HepG2 (cell line): Measurements from ENCODE around the gene GALK2. TPM values are rescaled to one million over a fixed set of nuclear protein-coding genes. Genes with fewer than 3 reads are reported as not detected.

Experiments
- ATAC-seq: fragments of 200-7000 bp; cut with Tn5 transposase; 3 replicates; pipeline ENCODE4 v1.9.1; 2020; ENCODE audit warnings: mild to moderate bottlenecking, moderate library complexity
- BruUV-seq: library from RNA; stranded (reverse); fragments of 400-500 nt; replicated peaks from 2 replicates; lab custom pipeline; 2021; lab: Mats Ljungman, UMichigan
- CTCF ChIA-PET: fragments of 300-600 bp; formaldehyde crosslinking; extraction: SDS; loops from one replicate; lab custom pipeline; 2021; ENCODE audit warnings: low total read pairs, inconsistent platforms, low intra/inter-chr PET ratio; lab: Yijun Ruan, JAX
- POLR2A ChIA-PET: fragments of 350-600 bp; sonication (Branson Sonifier 250); formaldehyde crosslinking; loops from one replicate; lab custom pipeline; 2020; ENCODE audit warnings: antibody characterized with exemption, inconsistent platforms; lab: Yijun Ruan, JAX
- DNase-seq: peaks from one replicate; pipeline ENCODE4 v3.0.0-alpha.2; 2015; ENCODE audit warnings: low spot score
- FAIRE-seq: peaks from 3 replicates; lab custom pipeline; 2011; peaks lifted over from hg19 to GRCh38; lab: Jason Lieb, UNC
- H2AFZ ChIP-seq: one replicate; pipeline ENCODE4 v1.6.1; 2011; ENCODE audit warnings: low read length, inconsistent platforms
- H3K27ac ChIP-seq: fragments of 300-600 bp; 3 replicates; pipeline ENCODE4 v1.8.0; 2011; ENCODE audit warnings: mixed run types, mild to moderate bottlenecking, mixed read lengths, low read length, inconsistent platforms; ENCODE audit not compliant: insufficient read depth; ENCODE audit errors: extremely low read length
- H3K27me3 ChIP-seq, 2 experiments: fragments of 200-600 bp in 1 of 2; 2 replicates in 1 of 2; 3 replicates in 1 of 2; pipeline versions ENCODE4 v1.6.0 to v1.8.0; 2011; ENCODE audit warnings: low read length in 2 of 2, mild to moderate bottlenecking in 2 of 2, moderate library complexity in 2 of 2, inconsistent platforms in 1 of 2; ENCODE audit not compliant: insufficient read depth in 2 of 2, control insufficient read depth in 1 of 2
- H3K36me3 ChIP-seq, 2 experiments: fragments of 200-600 bp in 1 of 2; replicated peaks in 1 of 2; 2 replicates in 1 of 2; 3 replicates in 1 of 2; pipeline versions ENCODE4 v1.5.1 to v1.8.0; 2011; ENCODE audit warnings: low read length in 2 of 2, inconsistent platforms in 1 of 2; ENCODE audit not compliant: insufficient read depth in 2 of 2, control insufficient read depth in 1 of 2
- H3K4me1 ChIP-seq: 2 replicates; pipeline ENCODE4 v1.5.1; 2012; ENCODE audit warnings: low read length, inconsistent platforms; ENCODE audit not compliant: insufficient read depth
- H3K4me2 ChIP-seq: 2 replicates; pipeline ENCODE4 v1.6.0; 2011; ENCODE audit warnings: low read depth, low read length, inconsistent platforms
- H3K4me3 ChIP-seq, 3 experiments: fragments of 200-600 bp in 1 of 3; sonication (generic), shearing (Covaris generic) in 1 of 3; replicated peaks in 1 of 3; 2 replicates each; pipeline ENCODE4 v1.5.1; 2011 to 2016; ENCODE audit warnings: low read length in 3 of 3, inconsistent platforms in 2 of 3, low read depth in 2 of 3, mild to moderate bottlenecking in 2 of 3, control low read depth in 1 of 3, mixed read lengths in 1 of 3; ENCODE audit not compliant: insufficient read depth in 1 of 3
- H3K79me2 ChIP-seq: one replicate; pipeline ENCODE4 v1.6.1; 2011; ENCODE audit warnings: low read length, inconsistent platforms; ENCODE audit not compliant: insufficient read depth
- H3K9ac ChIP-seq: 2 replicates; pipeline ENCODE4 v1.6.0; 2011; ENCODE audit warnings: mild to moderate bottlenecking, low read depth, low read length, inconsistent platforms; ENCODE audit not compliant: insufficient read depth
- H3K9me3 ChIP-seq: 2 replicates; pipeline ENCODE4 v1.5.1; 2012; ENCODE audit warnings: mild to moderate bottlenecking, low read length
- H4K20me1 ChIP-seq: 2 replicates; pipeline ENCODE4 v1.6.0; 2011; ENCODE audit warnings: inconsistent platforms, mild to moderate bottlenecking, low read length, moderate library complexity; ENCODE audit not compliant: insufficient read depth
- ARID3A ChIP-seq: IDR thresholded peaks from 2 replicates; pipeline ENCODE4 v1.6.1; 2012; ENCODE audit warnings: low read depth, low read length, improper control_type of control experiment
- ARNTL ChIP-seq: sonication (generic); formaldehyde crosslinking; IDR thresholded peaks from 2 replicates; pipeline ENCODE4 v1.4.0; 2020; ENCODE audit warnings: mild to moderate bottlenecking, missing genetic modification reagents
- CSRNP1 ChIP-seq: sonication (generic); formaldehyde crosslinking; IDR thresholded peaks from 2 replicates; pipeline ENCODE4 v1.8.1; 2023; ENCODE audit warnings: mild to moderate bottlenecking, missing genetic modification reagents
- HNRNPLL ChIP-seq: fragments of 200-400 bp; formaldehyde crosslinking; IDR thresholded peaks from 2 replicates; pipeline ENCODE4 v1.6.1; 2017; ENCODE audit warnings: mild to moderate bottlenecking, low read depth, low read length; ENCODE audit not compliant: poor library complexity, severe bottlenecking
- NFE2L1 ChIP-seq: sonication (generic); formaldehyde crosslinking; IDR thresholded peaks from 2 replicates; pipeline ENCODE4 v1.4.0; 2020; ENCODE audit warnings: missing genetic modification reagents, mild to moderate bottlenecking, borderline replicate concordance
- NR2C2 ChIP-seq: sonication (generic); formaldehyde crosslinking; IDR thresholded peaks from 2 replicates; pipeline ENCODE4 v1.4.0; 2020; ENCODE audit warnings: missing genetic modification reagents, mild to moderate bottlenecking, moderate library complexity, borderline replicate concordance
- TCF7 ChIP-seq: sonication (generic); IDR thresholded peaks from 2 replicates; pipeline ENCODE4 v1.6.1; 2016; ENCODE audit warnings: antibody characterized with exemption, low read depth
- ZMAT3 ChIP-seq: sonication (generic); formaldehyde crosslinking; conservative IDR thresholded peaks from 2 replicates; pipeline ENCODE4 v1.7.0; 2021; ENCODE audit warnings: missing genetic modification reagents
- ZMYM3 ChIP-seq: sonication (generic); formaldehyde crosslinking; IDR thresholded peaks from 2 replicates; pipeline ENCODE4 v1.5.1; 2020; ENCODE audit warnings: mild to moderate bottlenecking, missing genetic modification reagents
- ZNF282 ChIP-seq: fragments of 450-650 bp; IDR thresholded peaks from 2 replicates; pipeline ENCODE4 v1.6.1; 2018; ENCODE audit not compliant: partially characterized antibody
- ZNF572 ChIP-seq: sonication (generic); formaldehyde crosslinking; IDR thresholded peaks from 2 replicates; pipeline ENCODE4 v1.5.1; 2020; ENCODE audit warnings: mild to moderate bottlenecking, missing genetic modification reagents
- ZSCAN31 ChIP-seq: sonication (generic); formaldehyde crosslinking; IDR thresholded peaks from 2 replicates; pipeline ENCODE4 v1.5.0; 2020; ENCODE audit warnings: low read depth, mild to moderate bottlenecking, missing genetic modification reagents
- WGBS: methylation state at CpG from one replicate; pipeline ENCODE4 v1.1.6; 2017; ENCODE audit warnings: low lambda C conversion rate; 5-methylcytosine and 5-hydroxymethylcytosine counted together
- in situ Hi-C: cut with HindIII; loops from 2 replicates; pipeline ENCODE4 v1.10.0; 2017; ENCODE audit warnings: low pct_unique_long_range_greater_than_20kb; ENCODE audit not compliant: extremely low pct_ligation_motif_present
- intact Hi-C: fragments of 100-400 bp; cut with micrococcal nuclease; formaldehyde crosslinking; loops from one replicate; pipeline ENCODE4 v1.10.0; 2022; ENCODE audit not compliant: unreplicated experiment
- polyA plus RNA-seq, 8 experiments: library from polyadenylated mRNA; depleted of rRNA in 3 of 8; stranded (reverse) in 7 of 8; unstranded in 1 of 8; fragments of >200 nt; fragmentation: Illumina TruSeq in 4 of 8; extraction: Trizol in 4 of 8; gene quantifications; 2 replicates each; pipeline versions ENCODE4 v1.2.1 to v1.2.3, GENCODE V29; 2011 to 2016; ENCODE audit warnings: low read depth in 4 of 8, missing spikeins in 1 of 8, mixed read lengths in 1 of 8; ENCODE audit not compliant: insufficient read depth in 1 of 8
- total RNA-seq, 5 experiments: library from RNA; depleted of rRNA; stranded (reverse); fragments of >200 nt; fragmentation: Illumina TruSeq; extraction: Trizol; gene quantifications; 2 replicates each; pipeline ENCODE4 v1.2.3, GENCODE V29; 2016; ENCODE audit warnings: low read depth in 1 of 5
- TF ChIP-seq, protein P1 (sequence below): sonication (generic); formaldehyde crosslinking; IDR thresholded peaks from 2 replicates; pipeline ENCODE4 v1.4.0; 2020; ENCODE audit warnings: missing genetic modification reagents

The GALK2 gene
- total and polyA plus RNA-seq, 2 of the 13 experiments (the other 11 are each of a cell fraction or from before 2014, with no cell fraction given): 17.6 to 32.8 TPM

DNA sequence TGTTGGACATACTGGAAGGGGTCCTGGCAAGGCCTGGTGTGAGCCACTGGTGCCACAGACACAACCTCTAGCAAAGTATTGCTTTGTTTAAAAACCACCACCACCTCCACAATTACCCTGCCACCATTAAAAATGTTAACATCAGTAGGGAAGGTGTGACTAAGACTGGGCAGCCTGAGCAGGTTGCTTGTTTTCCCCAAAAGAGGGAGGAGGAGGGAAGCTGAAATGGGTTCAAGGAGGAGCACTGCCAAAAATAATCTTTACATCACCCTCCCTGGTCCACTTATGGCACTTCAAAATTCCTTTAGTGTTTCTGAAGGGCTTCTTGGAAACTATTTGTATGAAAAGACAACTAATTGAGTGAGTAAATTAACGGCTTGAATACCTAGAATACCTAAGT, 153.2 kb downstream of the GALK2 start (continued):
- TF ChIP-seq CSRNP1 (CRISPR knock-in tag): no peak
- TF ChIP-seq ZNF282: no peak
- no peak for TF ChIP-seq ZMYM3

- no peaks in the 10 kb centered on the region for H3K4me1 ChIP-seq
- CTCF ChIA-PET: no interaction called here
- 98% methylated on average over 4 of the region's 4 CpGs for WGBS
Measured at GRCh38 chr15:49327927-49328326, 157.9 kb downstream of the GALK2 start.

More at GRCh38 chr15:49327927-49328326, 157.9 kb downstream of the GALK2 start:
- POLR2A ChIA-PET: no interaction called here
- Histone ChIP-seq H3K36me3 (peaks cover 3 to 4% of the 10 kb centered on the region in 2 experiments; a peak in 3 of 5 replicates), H2AFZ (no peak overlapping the region), H3K9ac (no peak overlapping the region), H3K27ac (no peak overlapping the region), H3K4me2 (no peak overlapping the region), H3K9me3 (no peaks in the 10 kb centered on the region), H3K27me3 (no peaks in the 10 kb centered on the region), H3K79me2 (no peaks in the 10 kb centered on the region), H3K4me3 (no peak overlapping the region), H4K20me1 (no peaks in the 10 kb centered on the region)
- no peak for DNase-seq
- TF ChIP-seq ARNTL: no peak
- no peak for TF ChIP-seq TCF7
- TF ChIP-seq ZNF572: no peak
- no peak for TF ChIP-seq NR2C2 (CRISPR knock-in tag)
- TF ChIP-seq NFE2L1 (CRISPR knock-in tag): no peak
- TF ChIP-seq ZMAT3 (CRISPR knock-in tag): no peak
- no peak for TF ChIP-seq ARID3A
- TF ChIP-seq ZSCAN31 (CRISPR knock-in tag): no peak
- no peak for TF ChIP-seq HNRNPLL
- TF ChIP-seq, protein P1, sequence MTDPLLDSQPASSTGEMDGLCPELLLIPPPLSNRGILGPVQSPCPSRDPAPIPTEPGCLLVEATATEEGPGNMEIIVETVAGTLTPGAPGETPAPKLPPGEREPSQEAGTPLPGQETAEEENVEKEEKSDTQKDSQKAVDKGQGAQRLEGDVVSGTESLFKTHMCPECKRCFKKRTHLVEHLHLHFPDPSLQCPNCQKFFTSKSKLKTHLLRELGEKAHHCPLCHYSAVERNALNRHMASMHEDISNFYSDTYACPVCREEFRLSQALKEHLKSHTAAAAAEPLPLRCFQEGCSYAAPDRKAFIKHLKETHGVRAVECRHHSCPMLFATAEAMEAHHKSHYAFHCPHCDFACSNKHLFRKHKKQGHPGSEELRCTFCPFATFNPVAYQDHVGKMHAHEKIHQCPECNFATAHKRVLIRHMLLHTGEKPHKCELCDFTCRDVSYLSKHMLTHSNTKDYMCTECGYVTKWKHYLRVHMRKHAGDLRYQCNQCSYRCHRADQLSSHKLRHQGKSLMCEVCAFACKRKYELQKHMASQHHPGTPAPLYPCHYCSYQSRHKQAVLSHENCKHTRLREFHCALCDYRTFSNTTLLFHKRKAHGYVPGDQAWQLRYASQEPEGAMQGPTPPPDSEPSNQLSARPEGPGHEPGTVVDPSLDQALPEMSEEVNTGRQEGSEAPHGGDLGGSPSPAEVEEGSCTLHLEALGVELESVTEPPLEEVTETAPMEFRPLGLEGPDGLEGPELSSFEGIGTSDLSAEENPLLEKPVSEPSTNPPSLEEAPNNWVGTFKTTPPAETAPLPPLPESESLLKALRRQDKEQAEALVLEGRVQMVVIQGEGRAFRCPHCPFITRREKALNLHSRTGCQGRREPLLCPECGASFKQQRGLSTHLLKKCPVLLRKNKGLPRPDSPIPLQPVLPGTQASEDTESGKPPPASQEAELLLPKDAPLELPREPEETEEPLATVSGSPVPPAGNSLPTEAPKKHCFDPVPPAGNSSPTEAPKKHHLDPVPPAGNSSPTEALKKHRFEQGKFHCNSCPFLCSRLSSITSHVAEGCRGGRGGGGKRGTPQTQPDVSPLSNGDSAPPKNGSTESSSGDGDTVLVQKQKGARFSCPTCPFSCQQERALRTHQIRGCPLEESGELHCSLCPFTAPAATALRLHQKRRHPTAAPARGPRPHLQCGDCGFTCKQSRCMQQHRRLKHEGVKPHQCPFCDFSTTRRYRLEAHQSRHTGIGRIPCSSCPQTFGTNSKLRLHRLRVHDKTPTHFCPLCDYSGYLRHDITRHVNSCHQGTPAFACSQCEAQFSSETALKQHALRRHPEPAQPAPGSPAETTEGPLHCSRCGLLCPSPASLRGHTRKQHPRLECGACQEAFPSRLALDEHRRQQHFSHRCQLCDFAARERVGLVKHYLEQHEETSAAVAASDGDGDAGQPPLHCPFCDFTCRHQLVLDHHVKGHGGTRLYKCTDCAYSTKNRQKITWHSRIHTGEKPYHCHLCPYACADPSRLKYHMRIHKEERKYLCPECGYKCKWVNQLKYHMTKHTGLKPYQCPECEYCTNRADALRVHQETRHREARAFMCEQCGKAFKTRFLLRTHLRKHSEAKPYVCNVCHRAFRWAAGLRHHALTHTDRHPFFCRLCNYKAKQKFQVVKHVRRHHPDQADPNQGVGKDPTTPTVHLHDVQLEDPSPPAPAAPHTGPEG: no peak
- in situ Hi-C loops (no loop called here), intact Hi-C loops (no loop called here)
- ATAC-seq: no peak
- BruUV-seq: no TSS peak
- no peak for FAIRE-seq
